EL (cell line): ENCODE measurements around the gene MAPKAP1.

Experiments used
- DNase-seq: peaks from one replicate; pipeline ENCODE4 v3.0.0-alpha.2; 2016

Gene MAPKAP1

GRCh38 chr9:125663127-125663526 is 43.9 kb downstream of the MAPKAP1 start:
- DNase-seq: peak; percentile 83

GRCh38 chr9:125660557-125660956 is 46.5 kb downstream of the MAPKAP1 start:
- DNase-seq: no peak

DNA sequence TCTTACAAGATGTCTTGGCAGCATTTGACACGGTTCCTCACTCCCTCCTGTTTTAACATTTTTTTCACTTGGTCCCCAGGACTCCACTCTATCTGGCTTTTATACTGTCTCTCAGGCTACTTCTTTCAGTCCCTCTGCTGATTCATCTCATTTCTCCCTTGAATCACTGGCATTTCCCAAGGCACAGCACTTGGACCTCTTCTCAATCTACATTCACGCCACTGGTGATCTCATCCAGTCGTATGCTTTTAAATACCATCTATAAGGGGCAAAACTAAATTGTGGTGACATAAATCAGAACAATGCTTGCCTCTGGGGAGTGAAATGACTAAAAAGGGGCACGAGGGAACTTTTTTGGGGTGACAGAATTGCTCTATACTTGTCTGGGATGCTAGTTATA is 47.1 kb downstream of the MAPKAP1 start:
- peak; percentile 91 for DNase-seq

DNA sequence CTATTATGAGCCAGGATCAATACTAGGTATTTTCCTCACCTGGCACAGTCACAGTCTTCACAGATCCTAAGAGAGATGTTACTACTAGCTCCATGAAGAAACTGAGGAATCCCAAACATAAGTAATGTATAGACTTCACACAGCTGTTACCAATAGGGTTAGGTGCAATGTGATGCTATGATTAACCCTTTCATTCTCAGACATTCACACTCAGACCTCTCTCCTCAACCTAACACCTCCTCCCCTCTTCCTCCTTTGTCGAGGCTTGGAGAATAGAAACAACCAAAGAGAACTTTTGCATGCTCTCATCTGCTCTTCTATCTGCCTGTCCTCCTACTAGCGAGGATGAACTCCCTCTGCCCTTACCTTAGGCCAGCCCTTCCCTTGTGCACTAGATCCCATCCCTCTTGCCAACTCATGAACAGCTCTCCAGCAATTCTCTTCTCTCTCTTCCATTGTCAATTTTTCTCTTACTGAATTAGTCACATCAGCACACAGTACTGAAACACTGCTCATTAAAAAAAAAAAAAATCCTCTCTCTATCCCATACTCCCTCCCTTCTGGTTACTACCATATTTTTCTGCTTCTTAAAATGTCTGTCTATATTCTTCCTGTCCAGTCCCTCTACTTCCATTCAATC is 47.7 kb downstream of the MAPKAP1 start:
- DNase-seq: peak; percentile 17

DNA sequence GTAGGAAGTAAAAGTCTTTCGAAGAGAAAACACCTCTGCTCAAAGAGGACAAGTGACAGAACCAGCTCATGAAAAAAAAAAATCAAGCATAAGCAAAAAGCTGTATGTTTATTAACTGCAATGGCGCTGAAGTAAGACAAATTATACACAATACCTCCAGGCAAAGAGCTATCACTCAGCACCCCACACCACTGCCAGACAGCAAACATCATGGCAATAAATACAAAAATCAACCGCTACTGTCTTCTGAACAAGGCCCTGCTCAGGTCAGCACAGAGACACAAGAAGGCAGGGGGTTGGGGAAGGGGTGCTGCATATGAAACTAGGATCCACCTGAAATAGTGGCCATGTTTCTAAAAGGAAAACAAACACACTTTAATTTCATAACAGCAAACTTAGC is 50.4 kb downstream of the MAPKAP1 start:
- DNase-seq: no peak

GRCh38 chr9:125655691-125656410 is 51.2 kb downstream of the MAPKAP1 start:
- peak; percentile 73 for DNase-seq

DNA sequence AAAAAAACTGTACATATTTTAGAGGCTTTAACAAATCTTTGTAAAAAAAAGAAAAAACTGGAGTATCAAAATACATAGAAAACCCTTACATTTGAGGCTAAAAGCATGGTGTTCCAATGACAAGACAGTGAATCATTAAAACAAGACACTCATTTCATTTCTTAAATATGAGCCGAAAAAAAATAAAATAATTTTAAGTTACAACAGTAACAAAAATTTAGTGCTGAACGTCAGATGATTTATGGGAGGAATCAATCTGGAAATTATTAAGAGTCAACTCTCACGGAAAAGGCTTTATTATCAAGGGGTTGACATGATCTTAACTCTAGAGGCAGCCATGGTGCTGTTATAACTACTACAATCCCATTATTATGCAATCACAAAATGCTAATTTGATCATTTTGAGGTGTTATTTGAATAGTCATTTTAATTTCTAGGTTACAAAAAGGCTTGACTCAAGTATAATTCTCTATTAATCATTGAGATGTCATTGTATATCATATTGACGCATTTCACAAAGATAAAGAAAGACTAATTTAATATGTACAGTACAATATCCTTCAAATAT is 51.9 kb downstream of the MAPKAP1 start:
- DNase-seq: no peak

GRCh38 chr9:125654121-125654520 is 52.9 kb downstream of the MAPKAP1 start:
- DNase-seq: no peak

- no peak for DNase-seq
These were observed 53.7 kb downstream of the MAPKAP1 start for GRCh38 chr9:125653325-125653724.

- no peak for DNase-seq
These were observed 54.2 kb downstream of the MAPKAP1 start for GRCh38 chr9:125652759-125653158.

DNA sequence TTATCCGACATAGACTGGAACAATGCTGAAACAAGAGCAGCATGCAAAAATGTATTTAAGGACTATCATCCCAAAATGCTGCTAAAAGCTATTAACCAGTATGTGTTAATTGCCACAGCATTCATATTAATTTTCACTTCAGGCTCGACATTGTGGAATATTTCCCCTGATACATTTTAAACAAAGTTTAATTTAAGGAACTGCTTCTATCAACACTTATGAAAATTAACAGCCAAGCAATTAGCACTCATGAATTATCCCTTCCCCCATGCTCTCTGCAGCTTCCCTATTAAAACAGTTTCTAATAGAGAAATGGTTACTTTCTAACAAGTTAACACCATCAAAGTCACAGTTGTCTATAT is 54.8 kb downstream of the MAPKAP1 start:
- DNase-seq: no peak

DNA sequence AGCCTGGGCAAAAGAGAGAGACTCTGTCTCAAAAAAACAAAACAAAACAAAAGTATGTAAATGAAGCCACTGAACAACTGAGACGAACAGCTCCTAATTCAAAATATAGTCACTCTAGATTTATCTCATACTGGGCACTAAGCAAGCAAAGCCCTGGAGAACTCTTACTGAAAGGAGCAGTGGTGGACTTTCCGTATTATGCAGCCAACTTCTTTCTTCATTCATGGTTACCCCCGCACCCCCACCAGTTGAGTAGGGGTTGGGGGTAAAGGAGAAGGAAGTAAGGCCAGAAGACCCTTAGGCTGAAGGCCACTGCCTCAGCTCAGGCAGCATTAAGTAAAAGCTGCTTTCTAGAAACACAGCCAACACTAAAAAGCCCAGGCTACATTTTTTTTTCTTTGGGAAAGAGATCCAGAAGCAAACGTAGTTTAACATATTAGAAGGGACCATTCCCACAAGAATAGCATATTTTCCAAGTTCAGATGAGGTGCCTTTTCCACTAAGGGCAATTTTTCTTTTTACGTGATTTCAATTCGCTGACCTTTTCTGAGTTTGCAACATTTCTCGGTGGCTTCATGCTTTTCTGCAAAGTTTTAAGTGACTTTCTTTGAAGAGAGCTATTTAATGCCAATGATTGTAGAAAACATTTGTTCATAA is 55.3 kb downstream of the MAPKAP1 start:
- no peak for DNase-seq

DNA sequence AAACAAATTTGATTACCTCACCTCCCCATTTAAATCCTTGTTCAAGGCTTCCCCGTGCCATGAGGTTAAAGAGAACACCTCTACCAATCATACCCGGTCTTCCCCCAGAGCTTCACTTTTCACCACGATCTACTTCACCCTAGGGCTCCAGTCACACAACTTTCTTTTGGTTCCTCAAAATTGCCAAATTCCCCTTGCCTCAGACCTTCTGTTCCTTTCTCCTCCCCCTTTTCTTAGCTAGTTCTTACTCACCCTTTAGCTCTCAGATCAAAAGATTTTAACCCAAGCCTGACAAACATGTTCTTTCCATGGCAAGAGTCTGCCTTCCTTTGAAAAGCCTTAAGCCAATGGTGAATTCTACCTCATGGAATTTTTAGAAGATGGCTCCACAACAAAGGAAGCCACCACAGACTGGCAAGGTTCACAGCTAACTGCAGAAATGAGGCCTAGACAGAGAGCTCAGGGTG is 56.7 kb downstream of the MAPKAP1 start:
- DNase-seq: peak; percentile 74

DNA sequence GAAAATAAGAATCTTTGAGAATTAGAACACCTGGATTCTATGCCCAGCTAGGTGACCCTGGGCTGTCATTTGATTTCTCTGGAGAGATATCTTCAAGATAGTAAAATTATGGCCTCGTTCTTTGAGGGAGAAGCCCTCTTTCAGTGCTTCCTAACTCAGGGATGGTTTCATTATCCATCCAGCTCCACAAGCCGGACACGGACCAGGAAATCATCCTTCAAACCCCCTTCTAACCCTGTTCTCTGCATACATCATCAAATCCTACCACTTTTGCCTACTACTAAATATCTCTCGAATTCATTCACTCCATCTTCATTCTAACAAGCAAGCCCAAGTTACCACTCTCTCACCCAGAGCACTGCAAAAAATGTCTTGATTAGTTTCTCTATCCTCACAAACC is 57.2 kb downstream of the MAPKAP1 start:
- no peak for DNase-seq

- peak; percentile 93 for DNase-seq
These were observed 57.7 kb downstream of the MAPKAP1 start for GRCh38 chr9:125649315-125649714.

DNA sequence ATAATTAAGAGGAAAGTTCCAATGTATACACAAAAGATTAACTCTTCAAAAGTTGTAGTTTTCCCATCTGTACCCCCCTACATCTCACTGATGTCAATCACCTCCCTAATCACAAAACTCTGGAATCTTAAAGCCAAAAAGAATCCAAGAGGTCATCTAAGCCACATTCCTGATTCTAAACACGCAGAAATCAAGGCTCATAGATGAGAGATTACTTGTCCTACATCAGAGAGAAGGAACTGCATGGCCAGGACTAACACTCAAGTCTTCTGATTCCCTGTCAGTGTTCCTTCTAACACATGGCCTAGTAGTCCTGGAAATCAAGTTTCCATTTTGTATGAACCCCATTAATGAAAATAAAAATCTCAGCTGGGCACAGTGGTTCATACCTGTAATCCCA is 58.7 kb downstream of the MAPKAP1 start:
- DNase-seq: no peak

GRCh38 chr9:125646621-125647100 is 60.3 kb downstream of the MAPKAP1 start:
- DNase-seq: no peak

GRCh38 chr9:125646217-125646616 is 60.8 kb downstream of the MAPKAP1 start:
- DNase-seq: peak; percentile 31

DNA sequence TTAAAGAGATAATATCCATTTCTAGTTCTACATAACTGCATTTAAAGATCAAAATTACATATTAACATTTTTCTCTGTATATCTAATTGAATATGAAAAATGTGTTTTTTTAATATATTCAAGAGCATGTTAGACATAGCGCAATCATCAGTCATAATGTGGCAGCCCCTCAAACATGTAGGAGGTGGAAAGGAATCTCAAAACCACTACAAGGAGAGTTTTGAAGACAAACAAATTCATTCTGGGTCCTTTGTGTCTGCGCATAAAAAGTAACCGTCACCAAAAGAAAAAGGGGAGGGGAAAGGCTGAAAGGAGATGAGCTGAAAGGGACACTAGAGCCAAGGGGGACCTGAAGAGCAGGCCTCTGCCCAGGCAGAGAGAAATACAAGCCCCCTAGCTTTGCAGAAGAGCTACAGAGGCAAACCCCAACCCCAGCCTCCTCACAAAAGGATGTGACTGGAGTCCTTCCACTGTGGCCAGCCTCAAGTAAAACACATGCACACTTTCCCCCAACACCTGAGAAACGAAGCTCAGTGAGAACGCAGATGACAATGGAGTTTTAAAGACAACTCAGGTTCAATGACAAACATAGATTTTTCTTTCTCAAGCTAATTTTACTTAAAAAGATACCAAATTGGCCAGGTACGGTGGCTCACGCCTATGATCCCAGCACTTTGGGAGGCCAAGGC is 62.0 kb downstream of the MAPKAP1 start:
- DNase-seq: no peak

DNA sequence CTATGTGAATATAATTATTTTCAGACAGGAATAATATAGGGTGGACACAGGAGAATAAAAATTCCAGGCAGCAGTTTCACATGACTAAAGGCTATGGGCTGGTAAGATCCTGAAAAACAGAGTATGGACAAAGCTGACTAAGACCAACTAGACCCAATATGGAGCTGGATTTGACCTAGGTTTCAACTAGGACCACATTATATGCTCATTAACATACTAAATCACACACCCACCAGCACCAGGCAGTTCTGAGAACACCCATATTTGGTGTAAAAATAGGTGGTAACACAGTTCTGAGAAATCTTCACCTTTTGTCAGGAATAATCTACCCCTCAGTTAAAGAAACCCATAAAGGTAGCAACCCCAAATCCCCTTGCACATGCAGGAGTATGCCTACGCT is 64.7 kb downstream of the MAPKAP1 start:
- no peak for DNase-seq

- no peak for DNase-seq
These were observed 68.0 kb downstream of the MAPKAP1 start for GRCh38 chr9:125639057-125639456.

- DNase-seq: no peak
These were observed 68.6 kb downstream of the MAPKAP1 start for GRCh38 chr9:125638239-125639045.
